GM18502 (cell line): ENCODE results near the gene BET1.
"Not testable (repeated sequence)": the region's sequence is repeated elsewhere in the genome, so short reads cannot be mapped to it uniquely, and the experiment has no call there.

ENCODE experiments used
- ATAC-seq: cut with Tn5 transposase; IDR thresholded peaks from one replicate; pipeline ENCODE4 v1.9.1; 2021; ENCODE audit warnings: mild to moderate bottlenecking; ENCODE audit not compliant: unreplicated experiment, poor library complexity

The BET1 gene

DNA sequence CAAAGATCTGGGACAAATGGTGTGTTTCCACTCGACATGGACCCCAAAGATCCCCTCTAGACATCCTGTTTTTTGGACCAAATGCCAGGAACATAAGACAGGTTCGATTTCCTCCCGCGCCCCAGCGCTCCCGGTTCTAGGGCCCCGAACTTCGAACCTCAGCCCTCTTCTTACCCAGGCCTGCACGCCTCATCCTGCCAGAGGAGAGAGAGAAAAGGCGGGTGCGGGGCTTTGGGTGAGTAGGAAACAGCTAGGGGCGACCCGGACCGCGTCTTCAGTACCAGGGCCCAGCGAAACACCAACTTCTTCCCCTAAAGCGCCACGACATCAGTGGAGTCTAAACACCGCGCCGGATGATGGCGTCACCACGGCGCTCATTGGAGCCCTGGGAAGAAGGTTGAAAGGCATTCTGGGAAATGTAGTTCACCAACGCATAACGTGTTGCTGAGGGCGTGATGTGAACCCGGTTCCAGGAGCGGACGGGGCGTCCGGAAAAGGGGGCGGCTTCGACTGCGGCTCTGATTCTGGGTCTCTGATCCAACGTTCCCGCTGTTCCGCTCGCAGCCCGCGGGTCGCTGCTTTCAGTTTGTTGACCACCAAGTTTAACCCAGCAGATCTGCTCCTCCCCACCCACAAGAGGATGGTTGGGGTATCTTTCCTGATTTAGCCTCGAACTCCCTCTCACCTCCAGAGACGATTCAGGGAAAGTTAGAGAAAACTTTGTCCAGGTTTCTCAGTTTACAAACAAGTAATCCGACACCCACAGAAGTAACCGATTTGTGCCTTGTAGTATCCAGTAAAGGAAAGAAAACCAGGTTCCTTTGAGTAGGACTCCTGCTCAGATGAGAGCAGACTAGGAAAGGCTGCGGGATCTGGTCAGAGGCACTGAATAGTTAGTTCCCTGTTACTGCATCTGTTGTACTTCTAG is at the start of gene BET1:
Gene BET1, minus strand, starts transcription at position 332 of the 928 bp plus-strand sequence. Its CDS starts 139 bp downstream, at position 193.
- ATAC-seq: peak; percentile 97

- ATAC-seq: no peak
These were observed 49.4 kb upstream of the BET1 start for GRCh38 chr7:94053532-94053931.

DNA sequence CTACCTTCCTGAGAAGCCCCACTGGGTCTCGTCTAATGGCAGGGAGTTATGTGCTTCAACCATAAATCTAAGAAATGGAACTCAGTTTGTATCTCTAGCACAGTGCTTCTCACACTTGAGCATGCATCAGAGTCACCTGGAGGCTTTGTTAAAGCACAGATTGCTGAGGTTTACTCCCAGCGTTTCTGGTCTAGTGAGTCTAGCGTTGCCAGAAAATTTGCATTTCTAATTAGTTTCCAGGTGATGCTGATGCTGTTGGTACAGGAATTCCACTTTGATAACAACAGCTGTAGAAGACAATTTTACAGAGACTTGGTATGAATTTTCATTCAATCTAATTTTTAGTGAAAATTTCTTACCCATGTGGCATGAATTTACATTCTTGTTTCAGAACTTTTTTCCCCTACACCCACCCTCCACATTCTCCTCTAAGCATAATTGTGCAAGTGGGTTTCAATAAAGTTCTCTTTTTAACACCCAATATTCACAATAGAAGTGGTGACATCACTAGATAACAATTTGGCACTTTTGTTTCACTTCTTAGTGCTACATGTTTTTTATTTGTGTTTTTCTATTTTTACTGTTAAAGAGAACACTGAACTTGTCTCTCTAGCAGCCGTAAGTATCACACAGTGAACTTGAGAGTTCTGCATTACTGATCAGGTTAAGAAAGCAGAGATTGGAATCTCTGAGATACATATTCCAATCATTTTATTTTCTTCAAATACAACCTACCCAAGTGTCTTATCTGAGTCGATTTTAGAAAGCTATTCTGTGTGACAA is 48.4 kb upstream of the BET1 start:
- ATAC-seq: peak; percentile 49

GRCh38 chr7:94050046-94050445 is 45.9 kb upstream of the BET1 start:
- ATAC-seq: peak; percentile 85

DNA sequence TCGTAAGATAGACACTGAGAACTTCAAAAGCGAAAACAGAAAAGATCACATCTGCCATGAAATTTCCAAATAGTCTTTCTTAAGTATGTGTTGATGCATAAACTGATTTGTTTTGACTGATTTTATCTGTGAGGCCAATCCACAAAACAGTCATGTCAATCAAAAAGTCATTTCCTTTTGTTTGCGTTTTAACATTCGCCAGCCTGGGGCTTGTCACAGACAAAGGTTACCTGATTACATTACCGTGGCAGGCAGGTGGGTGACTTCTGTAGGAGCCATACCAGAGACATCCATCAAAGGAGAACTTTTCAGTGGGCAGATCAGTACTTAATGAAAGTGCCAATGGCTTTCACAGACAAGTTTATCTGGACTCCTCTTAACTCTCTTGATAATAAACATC is 45.5 kb upstream of the BET1 start:
- peak; percentile 29 for ATAC-seq

GRCh38 chr7:94048755-94049154 is 44.6 kb upstream of the BET1 start:
- ATAC-seq: no peak

DNA sequence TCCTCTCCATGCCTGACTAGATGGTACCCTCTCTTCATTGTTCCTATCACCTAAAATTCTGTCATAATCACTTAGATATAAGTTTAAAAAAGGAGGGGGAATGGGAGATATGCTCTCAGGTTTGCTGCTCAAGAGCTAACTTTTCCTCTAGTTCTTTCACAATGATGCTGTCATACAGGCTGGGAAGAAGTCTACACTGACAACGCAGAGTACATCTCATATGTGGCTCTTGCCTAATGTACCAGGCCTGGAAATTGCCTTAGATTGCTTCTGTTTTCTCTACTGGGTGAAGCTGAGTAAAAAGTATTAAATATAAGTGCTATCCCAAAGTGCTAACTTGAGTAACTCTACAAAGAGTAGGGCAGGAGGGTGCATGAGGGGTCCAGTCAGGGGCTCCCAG is 43.8 kb upstream of the BET1 start:
- ATAC-seq: no peak

GRCh38 chr7:94045581-94045980 is 41.4 kb upstream of the BET1 start:
- no peak for ATAC-seq

DNA sequence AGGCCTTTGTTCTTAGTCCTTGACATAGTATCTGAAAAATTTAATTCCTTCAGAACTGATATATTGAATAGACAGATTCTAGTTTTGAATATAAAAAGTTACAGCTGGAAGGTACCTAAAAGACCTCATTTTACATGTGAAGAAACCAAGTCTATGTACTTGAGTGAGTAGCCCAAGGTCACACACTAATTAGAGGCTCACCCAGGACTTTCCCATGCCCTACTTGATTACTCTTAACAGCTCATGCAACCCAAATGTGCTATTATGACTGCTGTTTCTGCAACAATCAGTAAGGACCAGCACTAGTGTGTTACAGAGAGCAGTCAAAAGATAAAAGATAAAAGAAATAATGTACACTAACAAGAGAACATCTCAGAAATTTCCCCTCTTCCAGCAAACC is 40.7 kb upstream of the BET1 start:
- no peak for ATAC-seq

DNA sequence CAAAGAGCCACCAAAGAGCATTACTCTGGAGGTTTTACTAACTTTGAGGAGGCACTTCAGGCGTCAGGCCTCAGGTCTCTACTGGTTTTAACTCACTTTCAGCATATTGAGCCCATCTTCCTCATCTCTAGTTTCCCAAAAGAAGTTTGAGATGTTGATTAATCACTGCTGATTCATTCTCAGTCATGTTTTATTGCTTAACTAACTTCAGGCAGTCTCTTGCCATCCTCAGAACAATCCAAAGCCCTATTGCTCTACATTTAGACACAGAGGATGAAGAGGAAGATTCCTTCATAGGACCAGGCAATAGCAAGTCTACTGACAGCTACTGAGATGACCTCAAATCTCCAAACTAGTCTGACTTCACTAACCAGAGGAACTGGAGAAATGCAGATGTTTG is 39.1 kb upstream of the BET1 start:
- ATAC-seq: no peak

DNA sequence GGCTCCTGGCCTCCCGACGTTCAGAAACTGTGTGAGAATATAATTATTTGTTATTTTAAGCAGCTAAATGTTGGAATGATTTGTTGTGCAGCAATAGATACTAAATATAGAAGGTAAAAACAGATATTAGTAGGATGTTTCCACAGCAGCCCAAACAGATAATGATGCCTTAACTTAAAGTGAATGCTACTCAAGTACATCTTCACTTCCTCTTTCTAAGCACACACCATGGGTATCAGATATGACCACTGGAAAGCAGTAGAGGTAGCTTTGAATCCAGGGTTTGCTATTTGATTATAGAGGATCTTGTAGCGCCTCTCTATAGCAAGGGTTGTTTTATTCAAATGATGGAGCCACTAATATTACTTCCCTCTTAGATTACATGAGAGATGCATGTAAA is 38.2 kb upstream of the BET1 start:
- peak; percentile 94 for ATAC-seq

- ATAC-seq: no peak
These were observed 37.4 kb upstream of the BET1 start for GRCh38 chr7:94041529-94041928.

GRCh38 chr7:94040254-94040653 is 36.1 kb upstream of the BET1 start:
- ATAC-seq: no peak

- no peak for ATAC-seq
These were observed 35.3 kb upstream of the BET1 start for GRCh38 chr7:94039368-94040035.

DNA sequence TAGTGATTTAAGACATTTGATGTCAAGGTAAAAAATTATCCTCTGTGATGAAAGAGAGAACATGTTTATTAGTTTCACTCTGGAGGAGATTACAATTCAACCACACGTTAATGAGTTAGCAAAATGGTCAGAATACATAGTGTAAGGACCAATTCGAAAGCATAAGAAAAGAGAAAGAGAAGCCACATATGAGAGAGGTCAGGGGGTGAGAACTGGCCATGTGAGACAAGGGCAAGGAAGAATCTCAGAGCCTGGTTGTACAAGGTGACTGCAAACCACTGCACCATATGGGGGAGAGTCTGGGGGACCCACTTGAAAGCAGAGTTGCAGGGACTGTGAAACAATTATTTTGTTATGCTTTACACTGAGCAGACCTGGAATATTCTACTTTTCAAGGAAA is 27.7 kb upstream of the BET1 start:
- no peak for ATAC-seq

- ATAC-seq: no peak
These were observed 26.5 kb upstream of the BET1 start for GRCh38 chr7:94030634-94031033.

GRCh38 chr7:94029976-94030375 is 25.8 kb upstream of the BET1 start:
- ATAC-seq: no peak

DNA sequence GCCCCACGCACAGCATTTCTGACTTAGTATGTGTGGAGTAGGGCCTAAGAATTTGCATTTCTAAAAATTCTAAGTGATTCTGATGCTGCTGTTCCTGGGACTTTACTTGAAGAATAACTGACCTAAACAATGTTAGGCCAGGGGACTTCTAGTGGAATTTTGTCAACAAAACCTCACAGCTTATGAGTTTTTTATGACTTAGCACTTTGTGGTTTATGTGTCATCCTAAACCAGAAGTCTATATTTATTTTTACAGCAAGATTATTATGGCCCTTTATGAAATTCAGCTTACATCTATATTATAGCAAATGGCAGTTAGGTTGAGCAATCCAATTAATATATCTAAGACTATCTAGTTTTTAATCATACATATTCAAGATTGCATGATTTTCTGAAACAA is 24.6 kb upstream of the BET1 start:
- no peak for ATAC-seq

DNA sequence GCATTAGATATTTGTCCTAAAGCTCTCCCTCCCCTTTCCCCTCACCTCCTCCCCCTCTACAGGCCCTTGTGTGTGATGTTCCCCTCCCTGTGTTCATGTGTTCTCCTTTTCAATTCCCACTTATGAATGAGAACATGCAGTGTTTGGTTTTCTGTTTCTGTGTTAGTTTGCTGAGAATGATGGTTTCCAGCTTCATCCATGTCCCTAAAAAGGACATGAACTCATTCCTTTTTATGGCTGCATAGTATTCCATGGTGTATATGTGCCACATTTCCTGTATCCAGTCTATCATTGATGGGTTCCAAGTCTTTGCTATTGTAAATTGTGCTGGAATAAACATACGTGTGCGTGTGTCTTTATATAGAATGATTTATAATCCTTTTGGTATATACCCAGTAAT is 22.5 kb upstream of the BET1 start:
- ATAC-seq: not testable (repeated sequence)

DNA sequence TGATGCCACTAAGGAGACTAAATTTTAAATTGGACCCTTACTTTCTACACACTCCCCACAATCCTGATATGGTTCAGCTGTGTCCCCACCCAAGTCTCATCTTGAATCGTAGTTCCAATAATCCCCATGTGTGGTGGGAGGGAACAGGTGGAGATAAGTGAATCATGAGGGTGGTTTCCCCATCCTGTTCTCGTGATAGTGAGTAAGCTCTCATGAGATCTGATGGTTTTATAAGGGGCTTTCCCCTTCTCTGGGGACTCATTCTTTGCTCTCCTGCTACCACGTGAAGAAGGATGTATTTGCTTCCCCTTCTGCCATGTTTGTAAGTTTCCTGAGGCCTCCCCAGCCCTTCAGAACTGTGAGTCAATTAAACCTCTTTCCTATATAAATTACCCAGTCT is 18.4 kb upstream of the BET1 start:
- ATAC-seq: no peak

DNA sequence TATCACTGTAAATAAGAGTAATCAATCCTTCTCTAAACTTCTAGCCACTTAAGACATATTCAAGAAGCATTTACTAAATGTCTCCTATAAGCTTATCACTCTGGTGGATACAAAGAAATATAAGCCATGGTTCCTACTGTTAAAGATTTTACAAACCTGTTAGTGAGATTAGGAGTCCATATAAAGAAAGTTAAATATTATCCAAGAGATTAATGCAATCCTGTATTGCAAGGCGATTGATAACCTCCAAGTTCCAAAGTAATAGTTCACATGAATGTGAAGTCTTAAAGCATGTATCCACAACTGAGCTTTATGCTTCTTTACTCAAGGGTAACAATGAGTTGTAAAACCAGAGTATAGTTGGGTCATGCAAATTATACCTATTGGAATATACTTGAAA is 12.6 kb upstream of the BET1 start:
- no peak for ATAC-seq
